ENCODE data around the gene OSTM1.

OSTM1 gene

DNA sequence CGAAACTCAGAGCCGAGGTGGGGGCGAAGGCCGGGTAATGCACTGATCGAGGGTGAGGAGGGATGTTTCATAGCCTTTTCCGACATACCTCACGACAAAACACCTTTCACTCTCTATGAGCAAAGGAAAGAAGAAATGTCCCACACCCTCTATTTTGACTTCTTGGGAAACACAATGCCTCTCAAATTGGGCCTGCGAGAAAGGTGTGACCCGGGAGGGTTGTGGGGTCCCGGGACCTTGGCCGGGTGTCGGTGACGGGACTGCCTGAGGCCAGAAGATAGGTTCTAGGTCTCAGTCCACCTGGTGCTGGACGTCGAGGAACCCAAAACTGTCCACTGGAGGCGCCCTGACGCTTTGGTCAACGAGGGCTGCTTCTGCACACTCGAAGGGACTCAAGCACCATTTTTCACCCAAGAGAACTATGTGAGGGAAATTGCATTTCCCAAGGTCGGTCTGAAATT, 41.1 kb upstream of the OSTM1 start:
- DNase-seq (ENCODE audit: insufficient read length) (no peak), FAIRE-seq (peak; percentile 62)
- no peak for TF ChIP-seq TAF1 (IDR thresholded peaks at IDR 0.05; ENCODE audit: borderline replicate concordance, low read depth, low read length)
- TF ChIP-seq POLR2AphosphoS5 (IDR thresholded peaks at IDR 0.05; ENCODE audit: low read depth, low read length), result no peak
- no peak for TF ChIP-seq POLR2A (IDR thresholded peaks at IDR 0.05; ENCODE audit: low read depth, low read length)

GRCh38 chr6:108114841-108115597, 40.5 kb upstream of the OSTM1 start:
- FAIRE-seq (no peak), DNase-seq (ENCODE audit: insufficient read length) (no peak)
- TF ChIP-seq POLR2AphosphoS5 (IDR thresholded peaks at IDR 0.05; ENCODE audit: low read depth, low read length), result no peak
- TF ChIP-seq TAF1 (IDR thresholded peaks at IDR 0.05; ENCODE audit: borderline replicate concordance, low read depth, low read length), result no peak
- no peak for TF ChIP-seq POLR2A (IDR thresholded peaks at IDR 0.05; ENCODE audit: low read depth, low read length)

DNA sequence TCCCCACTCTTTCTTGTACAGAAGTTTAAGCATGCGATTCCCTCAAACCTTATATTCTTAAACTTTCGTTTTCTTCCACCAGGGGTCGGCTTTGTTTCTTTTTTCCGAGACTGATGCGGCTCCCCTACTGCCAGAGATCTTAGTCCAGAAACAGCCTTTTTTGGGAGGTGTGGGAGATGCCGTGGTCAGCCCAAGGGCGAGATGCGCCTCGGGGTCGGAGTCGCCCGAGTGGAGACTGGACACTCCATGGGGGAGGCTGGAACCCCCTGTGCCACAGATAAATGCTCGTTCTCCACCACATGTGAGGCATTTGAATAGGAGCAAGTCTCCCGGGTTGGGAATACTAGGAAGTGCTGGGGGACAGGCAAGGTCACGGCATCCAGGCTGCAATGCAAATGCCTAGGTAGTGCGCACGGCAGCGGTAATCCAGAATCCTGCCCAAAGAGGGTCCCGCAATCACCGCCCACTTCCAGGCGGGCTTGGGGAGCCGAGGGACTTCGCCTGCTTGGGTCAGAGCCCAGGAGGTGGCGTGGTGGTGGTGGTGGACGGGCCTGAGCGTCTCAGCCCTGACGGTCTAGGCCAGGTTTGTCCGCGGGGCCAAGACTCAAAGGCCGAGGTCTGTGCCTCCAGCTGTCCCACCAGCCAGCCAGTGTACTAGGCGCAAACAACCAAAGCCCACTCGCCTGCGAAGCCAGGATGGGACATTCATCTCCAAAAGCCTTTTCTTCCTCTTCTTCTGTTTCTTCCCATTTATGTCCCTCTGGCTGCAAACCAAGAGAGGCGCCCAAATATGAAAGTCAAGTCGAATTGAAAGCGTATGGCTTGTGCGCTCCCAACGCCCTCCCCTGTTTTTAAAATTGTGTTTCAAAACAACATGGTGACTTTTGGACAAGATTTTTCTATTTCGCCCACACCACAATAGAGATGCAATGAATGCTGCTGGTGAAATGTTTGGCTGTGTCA, 39.3 kb upstream of the OSTM1 start:
- no peak for DNase-seq (ENCODE audit: insufficient read length)
- no peak for FAIRE-seq
- TF ChIP-seq POLR2AphosphoS5 (IDR thresholded peaks at IDR 0.05; ENCODE audit: low read depth, low read length) (no peak), TAF1 (IDR thresholded peaks at IDR 0.05; ENCODE audit: borderline replicate concordance, low read depth, low read length) (no peak), POLR2A (IDR thresholded peaks at IDR 0.05; ENCODE audit: low read depth, low read length) (no peak)

- DNase-seq (ENCODE audit: insufficient read length) (no peak), FAIRE-seq (no peak)
- TF ChIP-seq POLR2AphosphoS5 (IDR thresholded peaks at IDR 0.05; ENCODE audit: low read depth, low read length) (no peak), TAF1 (IDR thresholded peaks at IDR 0.05; ENCODE audit: borderline replicate concordance, low read depth, low read length) (no peak), POLR2A (IDR thresholded peaks at IDR 0.05; ENCODE audit: low read depth, low read length) (no peak)
Measured at GRCh38 chr6:108108374-108108773, 33.8 kb upstream of the OSTM1 start.

- TF ChIP-seq POLR2AphosphoS5 (IDR thresholded peaks at IDR 0.05; ENCODE audit: low read depth, low read length), result no peak
- TF ChIP-seq TAF1 (IDR thresholded peaks at IDR 0.05; ENCODE audit: borderline replicate concordance, low read depth, low read length), result no peak
- no peak for TF ChIP-seq POLR2A (IDR thresholded peaks at IDR 0.05; ENCODE audit: low read depth, low read length)
- FAIRE-seq (no peak), DNase-seq (ENCODE audit: insufficient read length) (no peak)
Measured at GRCh38 chr6:108107102-108107501, 32.6 kb upstream of the OSTM1 start.

DNA sequence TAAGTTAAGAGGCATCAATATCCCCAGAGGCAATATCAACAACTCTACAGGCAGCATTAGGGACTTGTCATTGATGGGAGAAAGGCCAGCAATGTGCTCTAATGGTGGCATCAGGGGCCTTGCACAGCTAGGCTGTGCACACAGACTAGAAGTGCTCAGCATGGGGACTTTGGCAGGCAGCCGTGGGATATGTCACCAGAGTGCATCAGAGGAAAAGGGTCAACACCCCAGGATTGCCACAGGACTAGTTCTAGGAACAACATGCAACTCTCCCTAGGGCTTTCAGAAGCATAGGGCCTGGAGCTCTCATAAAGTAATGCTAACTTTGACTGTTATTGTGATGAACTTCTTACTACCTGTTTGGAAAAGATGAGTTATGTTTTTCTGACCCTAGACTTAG, 32.2 kb upstream of the OSTM1 start:
- TF ChIP-seq POLR2A (IDR thresholded peaks at IDR 0.05; ENCODE audit: low read depth, low read length), result no peak
- TF ChIP-seq TAF1 (IDR thresholded peaks at IDR 0.05; ENCODE audit: borderline replicate concordance, low read depth, low read length), result no peak
- no peak for TF ChIP-seq POLR2AphosphoS5 (IDR thresholded peaks at IDR 0.05; ENCODE audit: low read depth, low read length)
- FAIRE-seq, result no peak

DNA sequence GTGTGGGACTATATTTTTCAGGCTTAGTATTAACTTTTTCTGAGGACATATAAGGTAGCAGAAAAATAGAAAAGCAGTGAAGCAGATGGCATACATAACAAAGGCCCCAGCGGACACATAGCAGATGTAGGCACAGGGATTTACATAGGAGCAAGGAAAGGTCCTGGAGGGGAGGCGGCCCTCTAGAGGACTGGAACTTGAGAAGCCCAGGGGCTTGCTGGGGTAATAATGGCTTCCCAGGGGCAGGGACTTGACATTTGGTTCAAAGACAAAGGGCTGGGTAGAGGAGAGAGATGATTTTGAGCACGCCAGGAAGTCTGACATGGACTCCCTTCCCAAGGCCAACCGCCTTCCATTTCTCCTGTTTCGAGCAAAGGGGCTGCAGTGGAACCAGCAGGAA, 31.7 kb upstream of the OSTM1 start:
- TF ChIP-seq POLR2AphosphoS5 (IDR thresholded peaks at IDR 0.05; ENCODE audit: low read depth, low read length) (no peak), TAF1 (IDR thresholded peaks at IDR 0.05; ENCODE audit: borderline replicate concordance, low read depth, low read length) (no peak), POLR2A (IDR thresholded peaks at IDR 0.05; ENCODE audit: low read depth, low read length) (no peak)
- FAIRE-seq, result no peak

More for the DNA sequence above, 32.2 kb upstream of the OSTM1 start:
- DNase-seq (ENCODE audit: insufficient read length), result no peak

DNA sequence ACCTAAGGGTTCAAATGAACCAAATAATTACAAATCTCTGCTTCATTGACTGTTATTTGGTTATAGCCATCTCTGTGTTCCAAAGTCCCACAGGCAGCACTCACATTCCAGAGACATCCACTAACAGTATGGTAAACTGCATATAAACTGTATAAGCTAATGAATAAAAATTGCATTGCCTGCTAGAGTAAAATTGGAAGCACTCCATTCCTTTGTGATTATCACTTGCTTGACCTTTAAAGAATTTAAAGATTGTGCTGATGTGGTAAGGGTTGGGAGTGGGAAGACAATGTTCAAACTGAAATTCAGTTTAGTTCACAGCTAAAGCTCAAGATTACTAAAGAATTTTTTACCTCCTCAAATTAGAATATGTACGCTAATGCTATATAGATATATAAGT, 31.0 kb upstream of the OSTM1 start:
- no peak for TF ChIP-seq POLR2A (IDR thresholded peaks at IDR 0.05; ENCODE audit: low read depth, low read length)
- no peak for TF ChIP-seq POLR2AphosphoS5 (IDR thresholded peaks at IDR 0.05; ENCODE audit: low read depth, low read length)
- TF ChIP-seq TAF1 (IDR thresholded peaks at IDR 0.05; ENCODE audit: borderline replicate concordance, low read depth, low read length), result no peak
- DNase-seq (ENCODE audit: insufficient read length), result no peak
- no peak for FAIRE-seq

More for the DNA sequence above, 31.7 kb upstream of the OSTM1 start:
- DNase-seq (ENCODE audit: insufficient read length), result no peak

GRCh38 chr6:108102965-108103364, 28.4 kb upstream of the OSTM1 start:
- FAIRE-seq (no peak), DNase-seq (ENCODE audit: insufficient read length) (no peak)
- no peak for TF ChIP-seq POLR2AphosphoS5 (IDR thresholded peaks at IDR 0.05; ENCODE audit: low read depth, low read length)
- TF ChIP-seq TAF1 (IDR thresholded peaks at IDR 0.05; ENCODE audit: borderline replicate concordance, low read depth, low read length), result no peak
- no peak for TF ChIP-seq POLR2A (IDR thresholded peaks at IDR 0.05; ENCODE audit: low read depth, low read length)

DNA sequence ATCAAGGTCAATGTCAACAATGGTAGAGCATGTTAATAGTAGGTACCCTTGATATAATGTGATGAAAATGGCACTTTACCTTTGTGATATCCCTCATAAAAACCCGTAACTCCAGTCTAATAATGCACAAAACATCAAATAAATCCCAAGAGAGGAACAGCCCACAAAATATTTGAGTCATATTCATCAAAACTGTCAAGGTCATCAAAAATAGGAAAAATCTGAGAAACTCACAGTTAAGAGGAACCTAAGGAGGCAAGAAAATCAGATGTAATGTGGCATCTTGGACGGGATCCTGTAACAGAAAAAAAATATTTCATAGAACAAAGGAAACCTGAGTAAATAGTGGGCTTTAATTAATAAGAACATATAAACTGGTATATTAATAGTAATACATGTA, 25.5 kb upstream of the OSTM1 start:
- FAIRE-seq (no peak), DNase-seq (ENCODE audit: insufficient read length) (no peak)
- TF ChIP-seq POLR2A (IDR thresholded peaks at IDR 0.05; ENCODE audit: low read depth, low read length) (no peak), POLR2AphosphoS5 (IDR thresholded peaks at IDR 0.05; ENCODE audit: low read depth, low read length) (no peak), TAF1 (IDR thresholded peaks at IDR 0.05; ENCODE audit: borderline replicate concordance, low read depth, low read length) (no peak)

GRCh38 chr6:108097882-108098281, 23.3 kb upstream of the OSTM1 start:
- no peak for FAIRE-seq

More at GRCh38 chr6:108097882-108098281, 23.3 kb upstream of the OSTM1 start:
- TF ChIP-seq TAF1 (IDR thresholded peaks at IDR 0.05; ENCODE audit: borderline replicate concordance, low read depth, low read length) (no peak), POLR2AphosphoS5 (IDR thresholded peaks at IDR 0.05; ENCODE audit: low read depth, low read length) (no peak), POLR2A (IDR thresholded peaks at IDR 0.05; ENCODE audit: low read depth, low read length) (no peak)
- no peak for DNase-seq (ENCODE audit: insufficient read length)

All from GM12892 (cell line).